ENCODE data around the gene GRB7. TPM values are rescaled to one million over a fixed set of nuclear protein-coding genes. Genes with fewer than 3 reads are reported as not detected.

GRB7 gene
- total and polyA plus RNA-seq, 2 donors (not counting 1 experiment from before 2014, with no cell fraction given): 0.81 to 0.84 TPM

DNA sequence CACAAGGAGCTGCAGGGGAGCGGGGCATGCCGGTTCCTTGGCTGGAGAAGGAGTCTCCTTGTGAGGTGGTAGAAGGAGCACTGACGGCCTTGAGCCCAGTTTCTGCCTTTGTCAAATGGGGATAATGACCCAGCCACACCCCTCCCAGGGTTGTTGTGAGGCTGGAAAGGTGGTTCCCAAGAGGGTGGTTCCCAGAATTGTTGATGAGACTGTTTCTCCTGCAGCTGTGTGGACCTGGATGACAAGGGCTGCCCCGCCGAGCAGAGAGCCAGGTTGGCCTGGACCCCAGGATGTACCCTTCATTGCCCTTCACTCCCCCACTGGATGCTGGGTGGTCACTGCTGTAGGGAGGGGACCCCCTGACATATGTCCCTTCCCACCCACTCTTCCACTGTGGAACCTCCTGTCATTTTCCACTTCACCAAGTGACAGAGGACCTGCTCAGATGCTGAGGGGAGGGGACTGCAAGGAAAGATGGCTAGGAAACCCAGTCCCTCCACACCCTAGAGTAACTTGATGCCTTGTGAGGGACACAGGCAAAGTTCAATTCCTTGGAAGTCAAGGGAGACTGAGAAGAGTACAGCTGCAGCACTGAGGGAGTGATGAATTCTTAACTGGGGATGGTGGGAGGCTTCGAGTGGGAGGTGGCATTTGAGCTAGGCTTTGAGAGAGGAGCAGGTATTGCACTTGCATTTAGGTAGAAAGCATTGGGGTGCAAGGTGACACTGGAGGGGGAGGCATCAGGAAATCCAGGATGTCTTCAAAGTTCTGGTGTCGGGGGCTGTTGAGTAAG is 18.0 kb upstream of the GRB7 start:
- Histone ChIP-seq H3K9ac (ENCODE audit: low read length) (no peak overlapping the region), H3K9me3 (ENCODE audit: control extremely low read depth in 1 of 3, control insufficient read depth in 2 of 3, insufficient read depth in 1 of 3, low read length in 2 of 3) (peaks cover 0 to 3% (median 0%) of the 10 kb centered on the region in 3 donors), H3K79me2 (ENCODE audit: control insufficient read depth, insufficient read depth, low read length) (no peaks in the 10 kb centered on the region), H3K4me1 (ENCODE audit: control insufficient read depth in 2 of 2, insufficient read depth in 2 of 2, low read length in 2 of 2) (no peaks in the 10 kb centered on the region), H3K36me3 (replicated peaks in 1 of 2; ENCODE audit: control extremely low read depth in 1 of 2, control insufficient read depth in 1 of 2, extremely low read depth in 1 of 2, insufficient read depth in 2 of 2, low read length in 1 of 2) (no peaks in the 10 kb centered on the region), H2AFZ (ENCODE audit: insufficient read depth, low read depth, low read length, poor library complexity, severe bottlenecking) (no peak overlapping the region), H3K27ac (ENCODE audit: low read length in 2 of 2) (no peak overlapping the region), H3K4me2 (replicated peaks; ENCODE audit: low read depth, low read length, poor library complexity, severe bottlenecking) (no peak overlapping the region), H3K27me3 (replicated peaks in 1 of 4; ENCODE audit: control extremely low read depth in 1 of 4, control insufficient read depth in 3 of 4, insufficient read depth in 4 of 4, low read length in 3 of 4) (no peaks in the 10 kb centered on the region), H4K20me1 (ENCODE audit: control insufficient read depth, insufficient read depth, low read length, poor library complexity, severe bottlenecking) (no peaks in the 10 kb centered on the region), H3K4me3 (ENCODE audit: control extremely low read depth in 1 of 5, extremely low read depth in 1 of 5, insufficient read depth in 1 of 5, low read depth in 2 of 5, low read length in 4 of 5) (no peak overlapping the region)
- Mint-ChIP-seq H3K4me1 (no peaks in the 10 kb centered on the region), H3K27me3 (no peaks in the 10 kb centered on the region), H3K4me3 (no peak overlapping the region), H3K27ac (no peak overlapping the region), H3K9me3 (ENCODE audit: insufficient read depth) (no peaks in the 10 kb centered on the region)
- TF ChIP-seq, protein P1, sequence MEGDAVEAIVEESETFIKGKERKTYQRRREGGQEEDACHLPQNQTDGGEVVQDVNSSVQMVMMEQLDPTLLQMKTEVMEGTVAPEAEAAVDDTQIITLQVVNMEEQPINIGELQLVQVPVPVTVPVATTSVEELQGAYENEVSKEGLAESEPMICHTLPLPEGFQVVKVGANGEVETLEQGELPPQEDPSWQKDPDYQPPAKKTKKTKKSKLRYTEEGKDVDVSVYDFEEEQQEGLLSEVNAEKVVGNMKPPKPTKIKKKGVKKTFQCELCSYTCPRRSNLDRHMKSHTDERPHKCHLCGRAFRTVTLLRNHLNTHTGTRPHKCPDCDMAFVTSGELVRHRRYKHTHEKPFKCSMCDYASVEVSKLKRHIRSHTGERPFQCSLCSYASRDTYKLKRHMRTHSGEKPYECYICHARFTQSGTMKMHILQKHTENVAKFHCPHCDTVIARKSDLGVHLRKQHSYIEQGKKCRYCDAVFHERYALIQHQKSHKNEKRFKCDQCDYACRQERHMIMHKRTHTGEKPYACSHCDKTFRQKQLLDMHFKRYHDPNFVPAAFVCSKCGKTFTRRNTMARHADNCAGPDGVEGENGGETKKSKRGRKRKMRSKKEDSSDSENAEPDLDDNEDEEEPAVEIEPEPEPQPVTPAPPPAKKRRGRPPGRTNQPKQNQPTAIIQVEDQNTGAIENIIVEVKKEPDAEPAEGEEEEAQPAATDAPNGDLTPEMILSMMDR (IDR thresholded peaks at IDR 0.05): no peak
- no peak for TF ChIP-seq EZH2 (IDR thresholded peaks at IDR 0.05; ENCODE audit: borderline replicate concordance, insufficient read depth, low read depth, low read length, poor library complexity, severe bottlenecking)
- DNase-seq (no peak), ATAC-seq (ENCODE audit: low read depth) (no peak)
- POLR2A ChIA-PET: no interaction called here
- intact Hi-C loops (cut with micrococcal nuclease): no loop called here
- WGBS (ENCODE audit: insufficient coverage): 88% methylated on average over 2 of the region's 7 CpGs
- CTCF ChIA-PET: interaction anchor here (1.0 to 1.3 kb wide), 2 partner anchors 65 to 98 kb away, joined by 3 to 5 read pairs; no protein-coding TSS in a partner anchor

DNA sequence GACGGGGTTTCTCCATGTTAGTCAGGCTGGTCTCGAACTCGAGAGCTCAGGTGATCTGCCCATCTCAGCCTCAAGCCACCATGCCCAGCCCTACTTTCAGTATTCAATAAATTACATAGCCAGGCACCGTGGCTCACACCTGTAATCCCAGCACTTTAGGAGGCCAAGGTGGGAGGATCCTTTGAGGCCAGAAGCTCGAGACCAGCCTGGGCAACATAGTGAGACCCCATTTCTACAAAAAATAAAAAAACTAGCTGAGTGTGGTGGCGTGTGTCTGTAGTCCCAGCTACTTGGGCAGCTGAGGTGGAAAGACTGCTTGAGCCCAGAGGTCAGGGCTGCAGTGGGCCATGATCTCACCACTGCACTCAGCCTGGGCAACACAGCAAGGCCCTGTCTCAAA is 15.6 kb upstream of the GRB7 start:
- intact Hi-C loops (cut with micrococcal nuclease): no loop called here
- no peak for ATAC-seq (ENCODE audit: low read depth)
- DNase-seq: no peak
- Histone ChIP-seq H3K27me3 (replicated peaks in 1 of 4; ENCODE audit: control extremely low read depth in 1 of 4, control insufficient read depth in 3 of 4, insufficient read depth in 4 of 4, low read length in 3 of 4) (no peaks in the 10 kb centered on the region), H4K20me1 (ENCODE audit: control insufficient read depth, insufficient read depth, low read length, poor library complexity, severe bottlenecking) (peaks cover 5% of the 10 kb centered on the region), H3K79me2 (ENCODE audit: control insufficient read depth, insufficient read depth, low read length) (no peaks in the 10 kb centered on the region), H2AFZ (ENCODE audit: insufficient read depth, low read depth, low read length, poor library complexity, severe bottlenecking) (no peak overlapping the region), H3K9ac (ENCODE audit: low read length) (no peak overlapping the region), H3K9me3 (ENCODE audit: control extremely low read depth in 1 of 3, control insufficient read depth in 2 of 3, insufficient read depth in 1 of 3, low read length in 2 of 3) (peaks cover 0 to 3% (median 0%) of the 10 kb centered on the region in 3 donors), H3K36me3 (replicated peaks in 1 of 2; ENCODE audit: control extremely low read depth in 1 of 2, control insufficient read depth in 1 of 2, extremely low read depth in 1 of 2, insufficient read depth in 2 of 2, low read length in 1 of 2) (peaks cover 0 to 3% of the 10 kb centered on the region in 2 experiments), H3K4me3 (ENCODE audit: control extremely low read depth in 1 of 5, extremely low read depth in 1 of 5, insufficient read depth in 1 of 5, low read depth in 2 of 5, low read length in 4 of 5) (no peak overlapping the region), H3K4me2 (replicated peaks; ENCODE audit: low read depth, low read length, poor library complexity, severe bottlenecking) (no peak overlapping the region), H3K27ac (ENCODE audit: low read length in 2 of 2) (no peak overlapping the region), H3K4me1 (ENCODE audit: control insufficient read depth in 2 of 2, insufficient read depth in 2 of 2, low read length in 2 of 2) (no peaks in the 10 kb centered on the region)
- H3K4me3 Mint-ChIP-seq: no peak overlapping the region
- peaks cover 9% of the 10 kb centered on the region for H3K4me1 Mint-ChIP-seq
- ChIA-PET CTCF (no interaction called here), POLR2A (no interaction called here)
- H3K27ac Mint-ChIP-seq: no peak overlapping the region
- 83% methylated on average over 1 of the region's 6 CpGs for WGBS (ENCODE audit: insufficient coverage)
- no peaks in the 10 kb centered on the region for H3K27me3 Mint-ChIP-seq
- TF ChIP-seq, protein P1 (IDR thresholded peaks at IDR 0.05): no peak
- no peak for TF ChIP-seq EZH2 (IDR thresholded peaks at IDR 0.05; ENCODE audit: borderline replicate concordance, insufficient read depth, low read depth, low read length, poor library complexity, severe bottlenecking)
- no peaks in the 10 kb centered on the region for H3K9me3 Mint-ChIP-seq (ENCODE audit: insufficient read depth)

All from B cell (primary cell).